HG03095 (cell line): Measurements from ENCODE around the gene MRPS2.
"Not testable (repeated sequence)": the region's sequence is repeated elsewhere in the genome, so short reads cannot be mapped to it uniquely, and the experiment has no call there.

Source experiments
- ATAC-seq: cut with Tn5 transposase; IDR thresholded peaks from one replicate; pipeline ENCODE4 v1.9.1; 2021; ENCODE audit warnings: moderate library complexity; ENCODE audit not compliant: unreplicated experiment

The MRPS2 gene

GRCh38 chr9:135514342-135515082 is 14.0 kb downstream of the MRPS2 start:
- ATAC-seq = no peak

- ATAC-seq = no peak
Observed at GRCh38 chr9:135515083-135515951, 14.8 kb downstream of the MRPS2 start.

DNA sequence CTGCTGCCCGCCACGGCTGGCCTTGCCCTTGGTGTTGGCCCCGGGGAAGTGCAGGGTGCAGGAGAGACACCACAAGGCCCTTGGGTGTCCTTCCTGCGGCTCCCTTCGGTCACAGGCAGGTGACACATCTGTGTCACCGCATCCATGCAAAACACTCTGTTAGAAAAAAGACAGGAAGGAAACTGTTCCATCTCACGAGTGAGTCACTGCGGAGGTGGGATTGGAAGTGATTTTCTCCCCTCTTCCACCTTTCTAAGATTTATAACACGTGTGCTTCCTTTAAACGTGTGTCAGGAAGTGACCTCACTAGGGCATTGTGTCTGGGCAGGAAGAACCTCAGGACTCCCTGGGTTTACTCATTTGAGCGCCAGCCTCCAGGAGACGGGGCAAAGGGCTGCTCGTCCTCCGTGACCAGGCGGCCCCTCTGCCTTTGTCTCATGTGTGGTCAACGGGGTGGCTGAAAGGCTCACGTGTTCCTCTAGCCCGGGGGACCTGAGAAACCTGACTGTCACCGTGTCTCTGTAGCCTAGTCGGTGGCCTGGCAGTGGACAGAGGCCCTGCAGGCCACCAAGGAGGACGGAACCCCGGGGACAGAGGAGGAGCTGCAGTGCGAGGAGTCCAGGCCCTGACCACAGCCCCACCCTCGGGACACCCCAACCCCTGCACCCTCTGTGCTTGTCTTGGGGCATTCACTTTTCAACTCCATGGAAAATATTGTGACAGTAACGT is 15.8 kb downstream of the MRPS2 start:
- ATAC-seq = no peak

GRCh38 chr9:135517407-135517822 is 16.9 kb downstream of the MRPS2 start:
- ATAC-seq = no peak

DNA sequence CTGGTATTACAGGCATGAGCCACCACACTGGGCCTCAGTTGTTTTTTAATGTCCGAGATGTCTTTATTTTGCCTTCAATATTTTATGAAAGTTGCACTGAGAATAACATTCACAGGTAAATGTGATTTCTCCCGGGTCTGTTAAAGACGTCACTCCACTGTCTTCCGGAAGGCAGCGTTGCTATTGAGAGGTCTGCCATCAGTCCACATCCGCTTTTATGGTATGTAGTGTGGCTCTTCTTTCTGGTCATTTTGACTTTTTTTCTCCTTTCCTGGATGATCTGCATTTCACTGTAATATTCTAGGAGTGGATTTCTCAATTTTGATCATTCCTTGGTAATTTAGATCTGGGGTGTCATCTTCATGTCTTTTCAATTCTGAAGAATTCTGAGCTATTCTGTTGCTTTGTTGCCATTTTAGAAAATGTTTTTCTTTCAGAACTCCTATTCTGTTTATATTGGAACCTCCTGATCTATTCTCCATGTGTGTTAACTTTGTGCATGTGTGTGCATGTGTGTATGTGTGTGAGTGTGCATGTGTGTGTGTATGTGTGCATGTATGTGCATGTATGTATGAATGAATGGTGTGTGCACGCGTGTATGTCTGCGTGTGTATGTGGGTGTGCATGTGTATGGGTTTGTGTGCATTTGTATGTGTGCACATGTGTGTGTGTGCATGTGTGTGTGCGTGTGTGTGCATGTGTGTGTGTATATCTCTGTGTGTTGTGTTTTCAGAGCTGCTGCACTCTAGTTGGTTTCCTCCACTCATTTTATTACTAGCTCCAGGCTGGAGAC is 18.9 kb downstream of the MRPS2 start:
- no peak for ATAC-seq

DNA sequence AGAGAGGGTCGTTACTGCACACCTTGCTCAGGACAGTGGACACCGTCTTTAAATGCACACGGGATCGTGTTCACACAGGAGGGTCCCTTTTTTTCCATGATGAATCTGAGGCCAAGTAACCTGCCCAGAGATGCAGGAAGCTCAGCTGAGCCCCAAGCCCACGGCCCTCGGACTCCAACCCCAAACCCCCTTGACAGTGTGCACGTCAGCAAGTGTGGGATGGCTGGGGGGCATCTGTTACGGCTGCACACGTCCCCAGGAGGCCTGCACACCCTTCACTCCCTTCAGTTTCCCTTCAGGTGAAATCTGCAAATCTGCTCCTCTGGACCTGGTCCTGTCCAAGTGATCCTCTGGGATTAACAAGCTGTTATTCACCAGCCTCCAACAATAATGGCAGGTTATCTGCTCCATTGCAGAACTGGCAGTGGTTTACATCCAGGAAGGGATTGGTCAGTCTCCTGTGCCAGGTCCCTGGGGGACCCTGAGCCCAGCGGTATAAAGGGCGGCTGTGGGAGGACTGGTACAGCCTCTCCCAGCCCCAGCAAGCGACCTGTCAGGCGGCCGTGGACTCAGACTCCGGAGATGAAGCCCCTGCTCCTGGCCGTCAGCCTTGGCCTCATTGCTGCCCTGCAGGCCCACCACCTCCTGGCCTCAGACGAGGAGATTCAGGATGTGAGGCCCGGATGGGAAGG is 20.6 kb downstream of the MRPS2 start, which contains the start of gene LCN1:
Gene LCN1, plus strand, starts transcription at position 525 of the 692 bp plus-strand sequence. Its CDS starts 58 bp downstream, at position 583.
- ATAC-seq = no peak

DNA sequence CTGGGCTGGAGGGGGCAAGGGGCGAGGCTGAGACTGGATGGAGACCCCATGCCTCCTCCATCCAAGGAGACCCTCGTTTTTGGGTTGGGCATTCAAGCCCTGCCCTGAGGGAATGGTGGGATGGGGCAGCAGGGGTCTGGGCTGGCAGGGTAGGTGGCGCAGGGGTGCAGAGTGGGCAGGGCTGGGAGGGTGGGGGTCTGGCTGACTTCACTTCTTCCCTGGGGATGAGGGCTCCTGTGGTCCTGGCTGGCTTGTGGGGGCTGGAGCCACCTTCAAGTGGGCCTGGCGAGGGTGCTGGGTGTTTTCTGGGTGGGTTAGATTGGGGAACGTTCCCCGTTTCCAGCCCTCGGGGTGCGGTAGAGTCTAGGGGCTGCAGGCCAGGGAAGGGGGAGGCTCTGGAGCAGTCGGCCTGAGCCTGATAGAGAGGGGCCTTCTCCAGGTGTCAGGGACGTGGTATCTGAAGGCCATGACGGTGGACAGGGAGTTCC is 21.2 kb downstream of the MRPS2 start:
- ATAC-seq = no peak

GRCh38 chr9:135522137-135522877 is 21.8 kb downstream of the MRPS2 start:
- no peak for ATAC-seq

DNA sequence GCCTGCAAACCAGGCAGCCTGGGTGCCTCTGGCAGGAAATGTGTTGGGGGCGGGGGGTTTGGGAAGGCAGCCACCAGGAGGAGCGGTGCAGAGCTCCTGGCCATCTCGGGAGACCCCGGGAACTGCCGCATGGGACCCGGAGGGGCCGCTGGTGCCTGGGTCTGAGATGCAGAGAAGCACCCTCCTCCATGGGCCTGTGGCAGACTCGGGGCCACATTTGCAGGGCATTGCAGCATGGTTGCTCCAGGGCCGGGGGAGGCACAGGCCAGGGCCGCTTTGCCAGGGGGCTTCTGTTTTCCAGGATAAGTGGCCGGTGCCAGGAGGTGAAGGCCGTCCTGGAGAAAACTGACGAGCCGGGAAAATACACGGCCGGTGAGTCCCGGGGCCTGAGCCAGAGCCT is 22.4 kb downstream of the MRPS2 start:
- ATAC-seq = no peak

DNA sequence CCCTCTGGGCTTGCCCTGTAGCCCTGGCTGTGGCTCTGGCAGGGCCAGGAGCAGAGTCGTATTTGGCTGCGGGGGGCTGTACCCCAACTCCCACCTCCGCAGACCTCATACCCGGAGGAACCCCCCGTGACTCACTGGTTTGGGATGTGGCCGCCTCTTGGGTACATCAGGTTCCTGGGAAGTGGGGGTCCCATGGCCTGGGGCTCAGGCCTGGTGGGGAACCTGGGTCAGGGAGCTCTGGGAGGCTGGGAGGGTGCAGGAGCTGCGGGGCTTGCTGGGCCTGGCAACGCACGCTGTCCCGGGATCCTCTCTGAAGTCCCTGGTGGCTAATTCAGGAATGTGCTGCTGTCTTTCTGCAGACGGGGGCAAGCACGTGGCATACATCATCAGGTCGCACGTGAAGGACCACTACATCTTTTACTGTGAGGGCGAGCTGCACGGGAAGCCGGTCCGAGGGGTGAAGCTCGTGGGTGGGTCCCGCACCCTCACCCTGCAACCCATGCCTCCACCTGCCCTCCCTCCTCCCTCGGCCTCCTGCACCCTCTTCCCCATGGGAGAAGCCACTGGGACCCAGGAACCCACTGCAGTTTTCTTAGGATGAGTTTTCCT is 23.1 kb downstream of the MRPS2 start:
- ATAC-seq = no peak

GRCh38 chr9:135524130-135524861 is 23.8 kb downstream of the MRPS2 start:
- no peak for ATAC-seq

- ATAC-seq = no peak
Observed at GRCh38 chr9:135525241-135526088, 25.0 kb downstream of the MRPS2 start.

DNA sequence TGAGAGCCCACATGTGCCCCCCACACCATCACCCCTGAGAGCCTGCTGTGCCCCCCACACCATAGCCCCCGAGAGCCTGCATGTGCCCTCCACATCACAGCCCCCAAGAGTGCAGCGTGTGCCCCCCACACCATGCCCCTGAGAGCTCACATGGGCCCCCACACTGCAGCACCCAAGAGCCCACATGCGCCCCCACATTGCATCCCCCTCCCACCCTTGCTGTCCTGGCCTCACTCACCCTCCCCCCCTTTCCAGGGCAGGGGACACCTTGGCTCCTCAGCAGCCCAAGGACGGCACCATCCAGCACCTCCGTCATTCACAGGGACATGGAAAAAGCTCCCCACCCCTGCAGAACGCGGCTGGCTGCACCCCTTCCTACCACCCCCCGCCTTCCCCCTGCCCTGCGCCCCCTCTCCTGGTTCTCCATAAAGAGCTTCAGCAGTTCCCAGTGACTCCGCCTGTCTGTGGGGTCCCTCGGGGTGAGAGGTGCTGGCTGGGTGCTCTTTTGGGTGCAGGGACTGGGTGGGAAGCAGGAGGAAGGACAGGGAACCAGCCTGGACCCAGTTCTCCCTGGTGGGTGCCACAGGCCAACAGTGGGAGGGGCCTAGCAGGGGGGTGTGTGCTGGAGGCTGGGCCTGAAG is 25.7 kb downstream of the MRPS2 start:
- no peak for ATAC-seq

GRCh38 chr9:135526730-135527571 is 26.5 kb downstream of the MRPS2 start:
- ATAC-seq = no peak

DNA sequence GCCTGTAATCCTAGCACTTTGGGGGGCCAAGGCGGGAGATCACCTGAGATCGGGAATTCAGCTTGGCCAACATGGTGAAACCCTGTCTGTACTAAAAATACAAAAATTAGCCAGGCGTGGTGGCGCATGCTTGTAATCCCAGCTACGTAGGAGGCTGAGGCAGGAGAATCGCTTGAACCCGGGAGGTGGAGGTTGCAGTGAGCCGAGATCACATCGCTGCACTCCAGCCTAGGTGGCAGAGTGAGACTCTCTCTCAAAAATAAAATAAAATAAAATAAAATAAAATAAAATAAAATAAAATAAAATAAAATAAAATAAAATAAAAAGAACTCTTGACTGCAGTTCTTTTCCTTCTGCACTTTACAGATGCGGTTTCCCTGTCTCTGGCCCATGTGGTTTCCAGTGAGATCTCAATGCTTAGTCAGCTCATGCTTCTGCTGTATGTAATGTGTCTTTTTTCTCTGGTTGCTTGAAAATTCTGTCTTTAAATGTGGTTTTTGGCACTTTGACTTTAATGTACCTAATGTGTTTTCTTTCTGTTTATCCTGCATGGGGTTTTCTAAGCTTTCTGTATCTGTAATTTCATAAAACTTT is 28.5 kb downstream of the MRPS2 start:
- not testable (repeated sequence) for ATAC-seq
